Astrocyte (in vitro differentiated cells and primary cell): ENCODE results near the gene RSPH6A. TPM values are rescaled to one million over a fixed set of nuclear protein-coding genes. Genes with fewer than 3 reads are reported as not detected.

Experiments used
- DNase-seq: peaks from one replicate; pipeline ENCODE4 v3.0.0-alpha.2; 2010; ENCODE audit warnings: low read depth
- FAIRE-seq: peaks from 2 replicates; lab custom pipeline; 2011; peaks lifted over from hg19 to GRCh38; lab: Jason Lieb, UNC
- H2AFZ ChIP-seq: 2 replicates; pipeline ENCODE4 v1.6.0; 2012; ENCODE audit warnings: low read depth, low read length, inconsistent platforms
- H3K27ac ChIP-seq: 2 replicates; pipeline ENCODE4 v1.5.1; 2011; ENCODE audit warnings: low read depth, low read length, inconsistent platforms
- H3K27me3 ChIP-seq: 2 replicates; pipeline ENCODE4 v1.6.0; 2011; ENCODE audit warnings: low read length, inconsistent platforms; ENCODE audit not compliant: insufficient read depth
- H3K36me3 ChIP-seq: 2 replicates; pipeline ENCODE4 v1.5.1; 2011; ENCODE audit warnings: low read length, inconsistent platforms; ENCODE audit not compliant: insufficient read depth
- H3K4me1 ChIP-seq: 2 replicates; pipeline ENCODE4 v1.5.1; 2011; ENCODE audit warnings: low read length, inconsistent platforms; ENCODE audit not compliant: insufficient read depth
- H3K4me2 ChIP-seq: 2 replicates; pipeline ENCODE4 v1.6.0; 2012; ENCODE audit warnings: low read length, inconsistent platforms
- H3K4me3 ChIP-seq: 2 replicates; pipeline ENCODE4 v1.5.1; 2011; ENCODE audit warnings: low read depth, mild to moderate bottlenecking, low read length, inconsistent platforms; ENCODE audit not compliant: insufficient read depth
- H3K79me2 ChIP-seq: 2 replicates; pipeline ENCODE4 v1.6.0; 2012; ENCODE audit warnings: mild to moderate bottlenecking, low read length, inconsistent platforms; ENCODE audit not compliant: insufficient read depth
- H3K9ac ChIP-seq: 2 replicates; pipeline ENCODE4 v1.6.0; 2012; ENCODE audit warnings: mild to moderate bottlenecking, low read length, inconsistent platforms
- H3K9me3 ChIP-seq: 2 replicates; pipeline ENCODE4 v1.5.1; 2012; ENCODE audit warnings: low read depth, mild to moderate bottlenecking, low read length, inconsistent platforms; ENCODE audit not compliant: insufficient read depth
- H4K20me1 ChIP-seq: 2 replicates; pipeline ENCODE4 v1.6.0; 2012; ENCODE audit warnings: low read length, inconsistent platforms; ENCODE audit not compliant: insufficient read depth
- H3K27ac Mint-ChIP-seq: one replicate; pipeline ENCODE4 v1.8.0; 2021; ENCODE audit warnings: mild to moderate bottlenecking, mixed read lengths; ENCODE audit not compliant: unreplicated experiment
- H3K27me3 Mint-ChIP-seq: one replicate; pipeline ENCODE4 v1.8.0; 2021; ENCODE audit warnings: low read depth, mixed read lengths; ENCODE audit not compliant: unreplicated experiment
- H3K36me3 Mint-ChIP-seq: one replicate; pipeline ENCODE4 v1.8.0; 2021; ENCODE audit warnings: low read depth, mixed read lengths; ENCODE audit not compliant: unreplicated experiment
- H3K4me1 Mint-ChIP-seq: one replicate; pipeline ENCODE4 v1.8.0; 2021; ENCODE audit warnings: low read depth, mixed read lengths; ENCODE audit not compliant: unreplicated experiment
- H3K4me3 Mint-ChIP-seq: one replicate; pipeline ENCODE4 v1.8.0; 2021; ENCODE audit warnings: mild to moderate bottlenecking, moderate library complexity, mixed read lengths; ENCODE audit not compliant: unreplicated experiment
- H3K9me3 Mint-ChIP-seq: one replicate; pipeline ENCODE4 v1.8.0; 2021; ENCODE audit warnings: mild to moderate bottlenecking, mixed read lengths; ENCODE audit not compliant: unreplicated experiment
- CTCF ChIP-seq: IDR thresholded peaks from 2 replicates; pipeline ENCODE4 v1.5.1; 2011; ENCODE audit warnings: low read depth, mild to moderate bottlenecking, inconsistent platforms, low read length, moderate library complexity; ENCODE audit not compliant: insufficient read depth
- EZH2 ChIP-seq: IDR thresholded peaks from 2 replicates; pipeline ENCODE4 v1.6.1; 2012; ENCODE audit warnings: mild to moderate bottlenecking, low read length, inconsistent platforms; ENCODE audit not compliant: insufficient read depth
- total RNA-seq: library from RNA; stranded (reverse); gene quantifications from 2 replicates; pipeline ENCODE4 v1.2.1, GENCODE V29; 2021

Gene RSPH6A
- total RNA-seq, 1 donor from 2014 or later = 0.23 TPM

- no peak for TF ChIP-seq EZH2
- no peak for TF ChIP-seq CTCF
- peak; percentile 73 for DNase-seq
- Mint-ChIP-seq H3K4me3 (no peak overlapping the region), H3K9me3 (peaks cover 2% of the 10 kb centered on the region), H3K27me3 (no peaks in the 10 kb centered on the region), H3K27ac (peak overlapping the region; percentile 94), H3K4me1 (peaks cover 9% of the 10 kb centered on the region), H3K36me3 (peaks cover 2% of the 10 kb centered on the region)
- no peaks in the 10 kb centered on the region for H4K20me1 ChIP-seq
- no peaks in the 10 kb centered on the region for H3K9me3 ChIP-seq
- peak overlapping the region; percentile 67 for H3K4me2 ChIP-seq
- no peak overlapping the region for H3K4me3 ChIP-seq
- FAIRE-seq = no peak
- H3K79me2 ChIP-seq = no peaks in the 10 kb centered on the region
- H3K36me3 ChIP-seq = no peaks in the 10 kb centered on the region
- peaks cover 8% of the 10 kb centered on the region for H3K4me1 ChIP-seq
- H3K9ac ChIP-seq = peak overlapping the region; percentile 4
- no peaks in the 10 kb centered on the region for H3K27me3 ChIP-seq
- no peak overlapping the region for H2AFZ ChIP-seq
- peak overlapping the region; percentile 15 for H3K27ac ChIP-seq
Measured at GRCh38 chr19:45809643-45810159, 5.4 kb downstream of the RSPH6A start.

GRCh38 chr19:45805719-45806118, 9.4 kb downstream of the RSPH6A start:
- Mint-ChIP-seq H3K4me1 (peaks cover 9% of the 10 kb centered on the region), H3K4me3 (no peak overlapping the region), H3K27me3 (no peaks in the 10 kb centered on the region), H3K27ac (no peak overlapping the region), H3K36me3 (no peaks in the 10 kb centered on the region), H3K9me3 (peaks cover 2% of the 10 kb centered on the region)
- Histone ChIP-seq H3K27ac (no peak overlapping the region), H3K9me3 (no peaks in the 10 kb centered on the region), H3K36me3 (no peaks in the 10 kb centered on the region), H3K4me2 (no peak overlapping the region), H4K20me1 (no peaks in the 10 kb centered on the region), H3K4me1 (peaks cover 5% of the 10 kb centered on the region), H3K27me3 (no peaks in the 10 kb centered on the region), H2AFZ (no peak overlapping the region), H3K9ac (no peak overlapping the region), H3K4me3 (no peak overlapping the region), H3K79me2 (no peaks in the 10 kb centered on the region)
- no peak for TF ChIP-seq CTCF
- FAIRE-seq = no peak
- no peak for DNase-seq

GRCh38 chr19:45804959-45805230, 10.2 kb downstream of the RSPH6A start:
- no peaks in the 10 kb centered on the region for H3K36me3 ChIP-seq
- no peaks in the 10 kb centered on the region for H4K20me1 ChIP-seq
- no peak for TF ChIP-seq EZH2
- TF ChIP-seq CTCF = no peak
- H3K4me3 Mint-ChIP-seq = no peak overlapping the region
- FAIRE-seq (no peak), DNase-seq (no peak)
- no peaks in the 10 kb centered on the region for H3K9me3 ChIP-seq
- no peaks in the 10 kb centered on the region for H3K27me3 ChIP-seq
- H3K36me3 Mint-ChIP-seq = no peaks in the 10 kb centered on the region
- no peaks in the 10 kb centered on the region for H3K79me2 ChIP-seq
- H3K27me3 Mint-ChIP-seq = no peaks in the 10 kb centered on the region
- peaks cover 11% of the 10 kb centered on the region for H3K4me1 ChIP-seq
- H3K4me3 ChIP-seq = no peak overlapping the region
- H3K9me3 Mint-ChIP-seq = peaks cover 2% of the 10 kb centered on the region
- peaks cover 14% of the 10 kb centered on the region for H3K4me1 Mint-ChIP-seq
- H3K4me2 ChIP-seq = no peak overlapping the region
- no peak overlapping the region for H3K27ac Mint-ChIP-seq
- no peak overlapping the region for H3K9ac ChIP-seq
- H2AFZ ChIP-seq = no peak overlapping the region
- no peak overlapping the region for H3K27ac ChIP-seq
